BJ (cell line): Measurements from ENCODE around the gene TCP11. TPM values are rescaled to one million over a fixed set of nuclear protein-coding genes. Genes with fewer than 3 reads are reported as not detected.
"Not testable (repeated sequence)": the region's sequence is repeated elsewhere in the genome, so short reads cannot be mapped to it uniquely, and the experiment has no call there.

ENCODE experiments used
- CTCF ChIA-PET: fragments of 350-600 bp; formaldehyde crosslinking; extraction: SDS; loops from one replicate; lab custom pipeline; 2021; ENCODE audit warnings: antibody characterized with exemption, inconsistent platforms; lab: Yijun Ruan, JAX
- POLR2A ChIA-PET: fragments of 300-600 bp; sonication (Branson Sonifier 250); formaldehyde crosslinking; extraction: SDS; loops from one replicate; lab custom pipeline; 2021; ENCODE audit warnings: antibody characterized with exemption; lab: Charles Lee
- DNase-seq: peaks from one replicate; pipeline ENCODE4 v3.0.0-alpha.2; 2011; ENCODE audit warnings: low read depth
- H3K27me3 ChIP-seq: 2 replicates; pipeline ENCODE4 v1.6.0; 2011; ENCODE audit warnings: low read length; ENCODE audit not compliant: control insufficient read depth, insufficient read depth
- H3K36me3 ChIP-seq: 2 replicates; pipeline ENCODE4 v1.5.1; 2011; ENCODE audit warnings: low read length; ENCODE audit not compliant: control insufficient read depth, insufficient read depth
- H3K4me3 ChIP-seq: 2 replicates; pipeline ENCODE4 v1.5.1; 2011; ENCODE audit warnings: low read depth, mild to moderate bottlenecking, control low read depth, low read length
- CTCF ChIP-seq: IDR thresholded peaks from 2 replicates; pipeline ENCODE4 v1.5.1; 2011; ENCODE audit warnings: low read depth, mild to moderate bottlenecking, control low read depth, inconsistent platforms, low read length, moderate library complexity; ENCODE audit not compliant: insufficient read depth
- polyA plus RNA-seq: library from polyadenylated mRNA; depleted of rRNA; stranded (reverse); fragments of >200 nt; gene quantifications from 2 replicates; pipeline ENCODE4 v1.2.3, GENCODE V29; 2011

The TCP11 gene
- polyA plus RNA-seq, 1 experiment: 0.23 TPM

GRCh38 chr6:35139470-35139869 is 1.7 kb downstream of the TCP11 start:
- Histone ChIP-seq H3K4me3 (no peak overlapping the region), H3K36me3 (no peaks in the 10 kb centered on the region), H3K27me3 (no peaks in the 10 kb centered on the region)
- DNase-seq: no peak
- ChIA-PET POLR2A (no interaction called here), CTCF (interaction anchor here (0.7 to 3.6 kb wide), 44 partner anchors 9 to 977 kb away, joined by 3 to 103 read pairs (median 5); partner anchors contain the start of genes ANKS1A, BLTP3A, SCUBE3 and TAF11)
- TF ChIP-seq CTCF: no peak

- CTCF ChIA-PET: interaction anchor here (0.9 to 3.6 kb wide), 7 partner anchors 10 to 251 kb away, joined by 3 to 103 read pairs (median 18); partner anchors contain the start of gene TAF11
- POLR2A ChIA-PET, H3K36me3 ChIP-seq, DNase-seq, H3K4me3 ChIP-seq, H3K27me3 ChIP-seq: not testable (repeated sequence)
These were observed 2.9 kb downstream of the TCP11 start for GRCh38 chr6:35138191-35138590.

GRCh38 chr6:35136185-35136584 is 5.0 kb downstream of the TCP11 start:
- POLR2A ChIA-PET: no interaction called here
- no peaks in the 10 kb centered on the region for H3K27me3 ChIP-seq
- CTCF ChIA-PET: interaction anchor here (1.6 kb wide), 1 partner anchor 69 kb away, joined by 4 read pairs; no protein-coding TSS in a partner anchor
- no peak overlapping the region for H3K4me3 ChIP-seq
- no peaks in the 10 kb centered on the region for H3K36me3 ChIP-seq
- no peak for DNase-seq
- no peak for TF ChIP-seq CTCF

GRCh38 chr6:35128496-35128895 is 12.6 kb downstream of the TCP11 start:
- ChIA-PET POLR2A (interaction anchor here (0.6 kb wide), 1 partner anchor 84 kb away, joined by 3 read pairs; no protein-coding TSS in a partner anchor), CTCF (interaction anchor here (0.8 to 2.9 kb wide), 8 partner anchors 11 to 142 kb away, joined by 3 to 18 read pairs (median 3); no protein-coding TSS in a partner anchor)
- Histone ChIP-seq H3K36me3 (no peaks in the 10 kb centered on the region), H3K4me3 (no peak overlapping the region), H3K27me3 (peaks cover 1% of the 10 kb centered on the region; the same call in 1 of the 2 replicates)
- TF ChIP-seq CTCF: no peak
- DNase-seq: no peak

- Histone ChIP-seq H3K36me3 (no peaks in the 10 kb centered on the region), H3K4me3 (no peak overlapping the region), H3K27me3 (peaks cover 1% of the 10 kb centered on the region; the same call in 1 of the 2 replicates)
- ChIA-PET POLR2A (interaction anchor here (0.6 kb wide), 1 partner anchor 83 kb away, joined by 3 read pairs; no protein-coding TSS in a partner anchor), CTCF (interaction anchor here (1.0 to 2.9 kb wide), 7 partner anchors 11 to 141 kb away, joined by 3 to 18 read pairs (median 3); no protein-coding TSS in a partner anchor)
- no peak for DNase-seq
- no peak for TF ChIP-seq CTCF
These were observed 13.1 kb downstream of the TCP11 start for GRCh38 chr6:35128042-35128441.

- POLR2A ChIA-PET: no interaction called here
- DNase-seq: no peak
- Histone ChIP-seq H3K4me3 (no peak overlapping the region), H3K27me3 (peaks cover 1% of the 10 kb centered on the region; the same call in 1 of the 2 replicates), H3K36me3 (no peaks in the 10 kb centered on the region)
- CTCF ChIA-PET: interaction anchor here (1.7 kb wide), 1 partner anchor 15 kb away, joined by 10 read pairs; no protein-coding TSS in a partner anchor
- no peak for TF ChIP-seq CTCF
These were observed 16.8 kb downstream of the TCP11 start for GRCh38 chr6:35124356-35124755.
